Neural cell (in vitro differentiated cells): ENCODE results near the gene SLC2A6. TPM values are rescaled to one million over a fixed set of nuclear protein-coding genes. Genes with fewer than 3 reads are reported as not detected.

ENCODE experiments used
- H2AFZ ChIP-seq: fragments of 200-600, 300-800 bp; sonication (generic), shearing (Covaris generic); 2 replicates; pipeline ENCODE4 v1.6.0; 2014; ENCODE audit warnings: low read depth, mild to moderate bottlenecking, antibody characterized with exemption, low read length, moderate library complexity
- H3F3A ChIP-seq: fragments of 200-600 bp; shearing (Covaris generic); 2 replicates; pipeline ENCODE4 v1.6.1; 2016; ENCODE audit warnings: mild to moderate bottlenecking, moderate library complexity, mixed read lengths, antibody characterized with exemption, low read length; ENCODE audit not compliant: insufficient read depth, poor library complexity, severe bottlenecking
- H3K27ac ChIP-seq: fragments of 200-600, 300-800 bp; sonication (generic), shearing (Covaris generic); 2 replicates; pipeline ENCODE4 v1.5.1; 2014; ENCODE audit warnings: mild to moderate bottlenecking, low read length, moderate library complexity
- H3K27me3 ChIP-seq: fragments of 300-800, 200-600 bp; sonication (generic), shearing (Covaris generic); 2 replicates; pipeline ENCODE4 v1.6.0; 2014; ENCODE audit warnings: mild to moderate bottlenecking, low read depth, low read length, moderate library complexity; ENCODE audit not compliant: insufficient read depth
- H3K36me3 ChIP-seq: fragments of 300-800, 200-600 bp; sonication (generic), shearing (Covaris generic); 2 replicates; pipeline ENCODE4 v1.5.1; 2014; ENCODE audit warnings: mild to moderate bottlenecking, antibody characterized with exemption, low read length, moderate library complexity; ENCODE audit not compliant: insufficient read depth
- H3K4me2 ChIP-seq: fragments of 300-800, 200-600 bp; sonication (generic), shearing (Covaris generic); 2 replicates; pipeline ENCODE4 v1.6.0; 2014; ENCODE audit warnings: mild to moderate bottlenecking, low read length
- H3K4me3 ChIP-seq: fragments of 300-800, 200-600 bp; sonication (generic), shearing (Covaris generic); 2 replicates; pipeline ENCODE4 v1.5.1; 2014; ENCODE audit warnings: mild to moderate bottlenecking, low read length, moderate library complexity
- H3K79me2 ChIP-seq: fragments of 200-600 bp; shearing (Covaris generic); replicated peaks from 2 replicates; pipeline ENCODE4 v1.6.0; 2014; ENCODE audit warnings: mild to moderate bottlenecking, low read length, moderate library complexity; ENCODE audit not compliant: insufficient read depth
- H3K9ac ChIP-seq: fragments of 300-800, 200-600 bp; sonication (generic), shearing (Covaris generic); 2 replicates; pipeline ENCODE4 v1.6.1; 2016; ENCODE audit warnings: mild to moderate bottlenecking, low read length, mixed read lengths
- H3K9me2 ChIP-seq: fragments of 200-600 bp; shearing (Covaris generic); 2 replicates; pipeline ENCODE4 v1.6.1; 2016; ENCODE audit warnings: mild to moderate bottlenecking, low read length, mixed read lengths; ENCODE audit not compliant: insufficient read depth
- H3K9me3 ChIP-seq: fragments of 200-600, 300-800 bp; sonication (generic), shearing (Covaris generic); 2 replicates; pipeline ENCODE4 v1.6.1; 2016; ENCODE audit warnings: mild to moderate bottlenecking, mixed run types, low read length, moderate library complexity, mixed read lengths
- H4K20me1 ChIP-seq: fragments of 200-600 bp; shearing (Covaris generic); 2 replicates; pipeline ENCODE4 v1.6.1; 2016; ENCODE audit warnings: mild to moderate bottlenecking, mixed run types; ENCODE audit not compliant: insufficient read depth
- EP300 ChIP-seq: fragments of 450-650 bp; conservative IDR thresholded peaks from 2 replicates; pipeline ENCODE4 v1.6.1; 2014; ENCODE audit warnings: antibody characterized with exemption, mild to moderate bottlenecking, moderate library complexity; ENCODE audit not compliant: poor library complexity, severe bottlenecking
- EZH2 ChIP-seq: fragments of 200-600, 300-800 bp; shearing (Covaris generic), sonication (generic); IDR thresholded peaks from 2 replicates; pipeline ENCODE4 v1.6.1; 2014; ENCODE audit warnings: antibody characterized with exemption, low read length, borderline replicate concordance, mild to moderate bottlenecking; ENCODE audit not compliant: insufficient read depth, poor library complexity, severe bottlenecking
- MXI1 ChIP-seq: fragments of 450-650 bp; conservative IDR thresholded peaks from 2 replicates; pipeline ENCODE4 v1.6.1; 2014; ENCODE audit warnings: antibody characterized with exemption, mild to moderate bottlenecking; ENCODE audit not compliant: poor library complexity, severe bottlenecking
- POLR2AphosphoS5 ChIP-seq: IDR thresholded peaks from 2 replicates; pipeline ENCODE4 v1.6.1; 2012
- RAD21 ChIP-seq: fragments of 450-650 bp; conservative IDR thresholded peaks from 2 replicates; pipeline ENCODE4 v1.6.1; 2014; ENCODE audit warnings: antibody characterized with exemption, mild to moderate bottlenecking, moderate library complexity
- SMC3 ChIP-seq: fragments of 450-650 bp; conservative IDR thresholded peaks from 2 replicates; pipeline ENCODE4 v1.6.1; 2014; ENCODE audit warnings: antibody characterized with exemption, mild to moderate bottlenecking, moderate library complexity; ENCODE audit not compliant: poor library complexity
- TAF1 ChIP-seq: IDR thresholded peaks from 2 replicates; pipeline ENCODE4 v1.6.1; 2012; ENCODE audit warnings: low read depth
- polyA plus RNA-seq: library from polyadenylated mRNA; depleted of rRNA; stranded (reverse); fragments of >200 nt; gene quantifications from 2 replicates; pipeline ENCODE4 v1.2.3, GENCODE V29; 2014
- TF ChIP-seq, protein P1 (sequence below): fragments of 450-650 bp; IDR thresholded peaks from 2 replicates; pipeline ENCODE4 v1.5.1; 2014; ENCODE audit warnings: antibody characterized with exemption, mild to moderate bottlenecking, moderate library complexity; ENCODE audit not compliant: poor library complexity, severe bottlenecking
- TF ChIP-seq, protein P2 (sequence below): IDR thresholded peaks from 2 replicates; pipeline ENCODE4 v1.6.1; 2012; ENCODE audit warnings: borderline replicate concordance

The SLC2A6 gene
- polyA plus RNA-seq, 1 donor from 2014 or later, result 11.5 TPM

DNA sequence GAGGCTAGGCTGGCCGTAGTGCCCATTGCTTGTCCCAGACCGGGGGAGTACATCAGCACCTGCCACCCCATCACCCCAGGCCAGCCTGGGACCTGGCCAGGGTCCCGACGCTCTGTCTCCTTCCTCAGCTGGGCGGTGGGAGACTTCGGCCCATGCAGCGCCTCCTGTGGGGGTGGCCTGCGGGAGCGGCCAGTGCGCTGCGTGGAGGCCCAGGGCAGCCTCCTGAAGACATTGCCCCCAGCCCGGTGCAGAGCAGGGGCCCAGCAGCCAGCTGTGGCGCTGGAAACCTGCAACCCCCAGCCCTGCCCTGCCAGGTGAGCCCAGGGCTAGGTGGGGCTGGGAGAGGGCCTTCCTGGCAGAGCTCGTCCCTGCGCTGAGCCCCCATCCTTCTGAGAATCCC is 35.7 kb downstream of the SLC2A6 start:
- H3K9me3 ChIP-seq, result no peaks in the 10 kb centered on the region
- H3K27me3 ChIP-seq, result no peaks in the 10 kb centered on the region
- H3K36me3 ChIP-seq, result no peaks in the 10 kb centered on the region
- H3K4me2 ChIP-seq, result no peak overlapping the region
- no peaks in the 10 kb centered on the region for H3K79me2 ChIP-seq
- TF ChIP-seq EZH2, result no peak
- TF ChIP-seq EP300, result no peak
- TF ChIP-seq, protein P1, sequence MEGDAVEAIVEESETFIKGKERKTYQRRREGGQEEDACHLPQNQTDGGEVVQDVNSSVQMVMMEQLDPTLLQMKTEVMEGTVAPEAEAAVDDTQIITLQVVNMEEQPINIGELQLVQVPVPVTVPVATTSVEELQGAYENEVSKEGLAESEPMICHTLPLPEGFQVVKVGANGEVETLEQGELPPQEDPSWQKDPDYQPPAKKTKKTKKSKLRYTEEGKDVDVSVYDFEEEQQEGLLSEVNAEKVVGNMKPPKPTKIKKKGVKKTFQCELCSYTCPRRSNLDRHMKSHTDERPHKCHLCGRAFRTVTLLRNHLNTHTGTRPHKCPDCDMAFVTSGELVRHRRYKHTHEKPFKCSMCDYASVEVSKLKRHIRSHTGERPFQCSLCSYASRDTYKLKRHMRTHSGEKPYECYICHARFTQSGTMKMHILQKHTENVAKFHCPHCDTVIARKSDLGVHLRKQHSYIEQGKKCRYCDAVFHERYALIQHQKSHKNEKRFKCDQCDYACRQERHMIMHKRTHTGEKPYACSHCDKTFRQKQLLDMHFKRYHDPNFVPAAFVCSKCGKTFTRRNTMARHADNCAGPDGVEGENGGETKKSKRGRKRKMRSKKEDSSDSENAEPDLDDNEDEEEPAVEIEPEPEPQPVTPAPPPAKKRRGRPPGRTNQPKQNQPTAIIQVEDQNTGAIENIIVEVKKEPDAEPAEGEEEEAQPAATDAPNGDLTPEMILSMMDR, result no peak
- TF ChIP-seq RAD21, result no peak
- TF ChIP-seq TAF1, result no peak
- TF ChIP-seq MXI1, result no peak
- no peak for TF ChIP-seq POLR2AphosphoS5
- TF ChIP-seq SMC3, result no peak
- TF ChIP-seq, protein P2, sequence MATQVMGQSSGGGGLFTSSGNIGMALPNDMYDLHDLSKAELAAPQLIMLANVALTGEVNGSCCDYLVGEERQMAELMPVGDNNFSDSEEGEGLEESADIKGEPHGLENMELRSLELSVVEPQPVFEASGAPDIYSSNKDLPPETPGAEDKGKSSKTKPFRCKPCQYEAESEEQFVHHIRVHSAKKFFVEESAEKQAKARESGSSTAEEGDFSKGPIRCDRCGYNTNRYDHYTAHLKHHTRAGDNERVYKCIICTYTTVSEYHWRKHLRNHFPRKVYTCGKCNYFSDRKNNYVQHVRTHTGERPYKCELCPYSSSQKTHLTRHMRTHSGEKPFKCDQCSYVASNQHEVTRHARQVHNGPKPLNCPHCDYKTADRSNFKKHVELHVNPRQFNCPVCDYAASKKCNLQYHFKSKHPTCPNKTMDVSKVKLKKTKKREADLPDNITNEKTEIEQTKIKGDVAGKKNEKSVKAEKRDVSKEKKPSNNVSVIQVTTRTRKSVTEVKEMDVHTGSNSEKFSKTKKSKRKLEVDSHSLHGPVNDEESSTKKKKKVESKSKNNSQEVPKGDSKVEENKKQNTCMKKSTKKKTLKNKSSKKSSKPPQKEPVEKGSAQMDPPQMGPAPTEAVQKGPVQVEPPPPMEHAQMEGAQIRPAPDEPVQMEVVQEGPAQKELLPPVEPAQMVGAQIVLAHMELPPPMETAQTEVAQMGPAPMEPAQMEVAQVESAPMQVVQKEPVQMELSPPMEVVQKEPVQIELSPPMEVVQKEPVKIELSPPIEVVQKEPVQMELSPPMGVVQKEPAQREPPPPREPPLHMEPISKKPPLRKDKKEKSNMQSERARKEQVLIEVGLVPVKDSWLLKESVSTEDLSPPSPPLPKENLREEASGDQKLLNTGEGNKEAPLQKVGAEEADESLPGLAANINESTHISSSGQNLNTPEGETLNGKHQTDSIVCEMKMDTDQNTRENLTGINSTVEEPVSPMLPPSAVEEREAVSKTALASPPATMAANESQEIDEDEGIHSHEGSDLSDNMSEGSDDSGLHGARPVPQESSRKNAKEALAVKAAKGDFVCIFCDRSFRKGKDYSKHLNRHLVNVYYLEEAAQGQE, result no peak
- H3K4me3 ChIP-seq, result no peak overlapping the region
- no peak overlapping the region for H2AFZ ChIP-seq
- no peak overlapping the region for H3K27ac ChIP-seq
- no peaks in the 10 kb centered on the region for H3K9me2 ChIP-seq
- no peaks in the 10 kb centered on the region for H3F3A ChIP-seq
- no peaks in the 10 kb centered on the region for H4K20me1 ChIP-seq
- H3K9ac ChIP-seq, result no peak overlapping the region

DNA sequence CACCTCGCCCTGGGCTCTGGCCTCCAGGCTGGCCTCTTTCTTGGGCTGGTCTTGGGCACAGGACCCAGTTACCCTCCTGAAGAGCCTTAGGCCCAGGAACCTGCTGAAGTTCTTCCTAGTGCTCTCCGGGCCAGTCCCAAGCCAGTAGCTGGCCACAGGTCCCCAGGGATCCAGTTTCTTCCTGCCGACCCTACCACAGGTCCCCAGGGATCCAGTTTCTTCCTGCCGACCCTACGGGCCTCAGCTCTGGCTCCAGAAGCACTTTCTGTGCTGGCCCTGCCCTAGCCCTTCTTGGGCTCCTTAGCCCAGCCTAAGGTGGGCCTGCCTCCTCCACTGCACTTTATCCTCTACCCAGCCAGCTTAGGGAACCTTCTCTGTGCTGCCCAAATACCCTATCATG is 37.3 kb downstream of the SLC2A6 start:
- Histone ChIP-seq H3K9ac (no peak overlapping the region), H3K36me3 (no peaks in the 10 kb centered on the region), H3K9me2 (no peaks in the 10 kb centered on the region), H3K9me3 (no peaks in the 10 kb centered on the region), H3K27me3 (no peaks in the 10 kb centered on the region), H4K20me1 (no peaks in the 10 kb centered on the region), H3K4me3 (no peak overlapping the region), H3K4me2 (no peak overlapping the region), H3K79me2 (no peaks in the 10 kb centered on the region), H2AFZ (no peak overlapping the region), H3F3A (no peaks in the 10 kb centered on the region), H3K27ac (no peak overlapping the region)
- TF ChIP-seq POLR2AphosphoS5, result no peak
- TF ChIP-seq MXI1, result no peak
- TF ChIP-seq RAD21, result no peak
- no peak for TF ChIP-seq EP300
- TF ChIP-seq, protein P2, result no peak
- TF ChIP-seq EZH2, result no peak
- no peak for TF ChIP-seq TAF1
- TF ChIP-seq, protein P1, result no peak
- no peak for TF ChIP-seq SMC3
